Fibroblast of lung (primary cell): ENCODE results near the gene SAFB2. TPM values are rescaled to one million over a fixed set of nuclear protein-coding genes. Genes with fewer than 3 reads are reported as not detected.

Source experiments
- DNase-seq, 2 donors: peaks; one replicate each; pipeline versions ENCODE4 v3.0.0 to v3.0.0-alpha.2; 2010; ENCODE audit warnings: low read depth in 2 of 2
- H2AFZ ChIP-seq: 2 replicates; pipeline ENCODE4 v1.5.1; 2012; ENCODE audit warnings: low read length, control low read depth, inconsistent platforms
- H3K27ac ChIP-seq: 2 replicates; pipeline ENCODE4 v1.5.1; 2011; ENCODE audit warnings: low read length, control low read depth; ENCODE audit not compliant: insufficient read depth
- H3K27me3 ChIP-seq: 2 replicates; pipeline ENCODE4 v1.5.1; 2011; ENCODE audit warnings: mild to moderate bottlenecking, low read length; ENCODE audit not compliant: control insufficient read depth, insufficient read depth
- H3K36me3 ChIP-seq: 2 replicates; pipeline ENCODE4 v1.5.1; 2011; ENCODE audit warnings: low read length; ENCODE audit not compliant: control insufficient read depth, insufficient read depth
- H3K4me1 ChIP-seq: 2 replicates; pipeline ENCODE4 v1.5.1; 2011; ENCODE audit warnings: low read length; ENCODE audit not compliant: control insufficient read depth, insufficient read depth; ENCODE audit errors: extremely low read depth
- H3K4me2 ChIP-seq: 2 replicates; pipeline ENCODE4 v1.5.1; 2011; ENCODE audit warnings: low read length, control low read depth; ENCODE audit not compliant: insufficient read depth; ENCODE audit errors: extremely low read depth
- H3K4me3 ChIP-seq, 4 experiments: fragments of 200-600 bp in 1 of 4; sonication (generic) in 1 of 4; replicated peaks in 1 of 4; 2 replicates each; pipeline ENCODE4 v1.5.1; 2011 to 2016; ENCODE audit warnings: low read length in 4 of 4, low read depth in 3 of 4, mild to moderate bottlenecking in 3 of 4, control low read depth in 2 of 4, inconsistent platforms in 1 of 4, mixed read lengths in 1 of 4; ENCODE audit not compliant: insufficient read depth in 1 of 4; ENCODE audit errors: control extremely low read depth in 1 of 4
- H3K79me2 ChIP-seq: 2 replicates; pipeline ENCODE4 v1.5.1; 2012; ENCODE audit warnings: mild to moderate bottlenecking, low read length, inconsistent platforms; ENCODE audit not compliant: control insufficient read depth, insufficient read depth
- H3K9ac ChIP-seq: 2 replicates; pipeline ENCODE4 v1.5.1; 2011; ENCODE audit warnings: mild to moderate bottlenecking, low read length, control low read depth; ENCODE audit not compliant: insufficient read depth
- H3K9me3 ChIP-seq: 2 replicates; pipeline ENCODE4 v1.5.1; 2012; ENCODE audit warnings: low read depth, low read length; ENCODE audit not compliant: control insufficient read depth, insufficient read depth
- H4K20me1 ChIP-seq: 2 replicates; pipeline ENCODE4 v1.5.1; 2011; ENCODE audit warnings: low read length; ENCODE audit not compliant: control insufficient read depth, insufficient read depth; ENCODE audit errors: extremely low read depth
- EZH2 ChIP-seq: IDR thresholded peaks from 2 replicates; pipeline ENCODE4 v1.5.1; 2012; ENCODE audit warnings: low read length, control low read depth, mild to moderate bottlenecking; ENCODE audit errors: missing control alignments
- polyA plus RNA-seq, 2 donors: library from polyadenylated mRNA; depleted of rRNA in 1 of 2; stranded (reverse) in 1 of 2; unstranded in 1 of 2; fragments of >200 nt; gene quantifications; 2 replicates each; pipeline ENCODE4 v1.2.1, GENCODE V29; 2011 to 2012; ENCODE audit warnings: missing spikeins in 1 of 2
- total RNA-seq: library from RNA; depleted of rRNA; stranded (reverse); fragments of >200 nt; gene quantifications from 2 replicates; pipeline ENCODE4 v1.2.1, GENCODE V29; 2014
- TF ChIP-seq, protein P1 (sequence below), 2 donors: IDR thresholded peaks in 1 of 2; conservative IDR thresholded peaks in 1 of 2; 1 replicate in 1 of 2; 2 replicates in 1 of 2; pipeline ENCODE4 v1.5.1; 2011 to 2012; ENCODE audit warnings: low read length in 2 of 2, control low read depth in 1 of 2, inconsistent platforms in 1 of 2, low read depth in 1 of 2, mild to moderate bottlenecking in 1 of 2

Gene SAFB2
- total and polyA plus RNA-seq, 2 donors (not counting 1 experiment from before 2014, with no cell fraction given) = 16.9 to 35.8 TPM

DNA sequence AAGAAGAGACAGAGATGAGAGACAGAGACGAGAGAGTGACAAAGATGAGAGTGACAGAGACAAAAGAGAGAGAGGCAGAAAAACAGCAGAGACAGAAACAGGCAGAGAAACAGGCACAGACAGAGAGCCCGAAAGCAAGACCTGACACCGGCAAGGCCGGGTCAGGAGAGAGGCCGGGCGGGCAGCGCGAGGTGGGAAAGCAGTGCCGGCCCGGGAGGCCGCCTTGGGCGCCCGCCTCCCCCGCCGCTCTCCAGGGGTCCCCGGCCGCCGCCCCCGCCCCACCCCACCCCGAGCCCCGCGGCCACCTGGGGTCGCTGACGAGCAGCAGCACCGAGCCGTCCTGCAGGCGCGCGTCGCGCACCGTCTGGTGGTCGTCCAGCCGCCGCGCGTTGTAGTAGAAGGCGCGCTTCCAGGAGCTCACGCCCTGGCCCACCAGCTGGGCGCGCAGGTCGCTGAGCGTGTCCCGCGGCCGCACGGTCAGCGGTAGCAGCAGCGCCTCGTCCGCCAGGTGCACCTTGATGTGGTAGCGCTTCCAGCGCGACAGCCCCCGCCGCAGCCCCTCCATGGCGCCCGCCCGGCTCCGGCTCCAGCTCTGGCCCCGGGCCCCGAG is 55.1 kb downstream of the SAFB2 start, which contains the start of gene TINCR:
TSS of gene TINCR (minus strand) at position 594 of the 610 bp plus-strand sequence.
- Histone ChIP-seq H3K4me2 (no peak within 1 kb of the TSS), H3K9me3 (no peaks in the 10 kb centered on the region), H3K4me1 (no peaks in the 10 kb centered on the region), H4K20me1 (no peaks in the 10 kb centered on the region), H3K36me3 (no peaks in the 10 kb centered on the region), H3K9ac (no peak within 1 kb of the TSS), H2AFZ (no peak within 1 kb of the TSS), H3K4me3 (no peak within 1 kb of the TSS), H3K27ac (no peak within 1 kb of the TSS), H3K27me3 (peaks cover 23% of the 10 kb centered on the region), H3K79me2 (no peaks in the 10 kb centered on the region)
- no peak for DNase-seq
- TF ChIP-seq, protein P1, sequence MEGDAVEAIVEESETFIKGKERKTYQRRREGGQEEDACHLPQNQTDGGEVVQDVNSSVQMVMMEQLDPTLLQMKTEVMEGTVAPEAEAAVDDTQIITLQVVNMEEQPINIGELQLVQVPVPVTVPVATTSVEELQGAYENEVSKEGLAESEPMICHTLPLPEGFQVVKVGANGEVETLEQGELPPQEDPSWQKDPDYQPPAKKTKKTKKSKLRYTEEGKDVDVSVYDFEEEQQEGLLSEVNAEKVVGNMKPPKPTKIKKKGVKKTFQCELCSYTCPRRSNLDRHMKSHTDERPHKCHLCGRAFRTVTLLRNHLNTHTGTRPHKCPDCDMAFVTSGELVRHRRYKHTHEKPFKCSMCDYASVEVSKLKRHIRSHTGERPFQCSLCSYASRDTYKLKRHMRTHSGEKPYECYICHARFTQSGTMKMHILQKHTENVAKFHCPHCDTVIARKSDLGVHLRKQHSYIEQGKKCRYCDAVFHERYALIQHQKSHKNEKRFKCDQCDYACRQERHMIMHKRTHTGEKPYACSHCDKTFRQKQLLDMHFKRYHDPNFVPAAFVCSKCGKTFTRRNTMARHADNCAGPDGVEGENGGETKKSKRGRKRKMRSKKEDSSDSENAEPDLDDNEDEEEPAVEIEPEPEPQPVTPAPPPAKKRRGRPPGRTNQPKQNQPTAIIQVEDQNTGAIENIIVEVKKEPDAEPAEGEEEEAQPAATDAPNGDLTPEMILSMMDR (conservative IDR thresholded peaks at IDR 0.05 in 1 of 2, IDR thresholded peaks at IDR 0.05 in 1 of 2; ENCODE audit: low read depth in 1 of 2, low read length in 2 of 2) = no peak
- TF ChIP-seq EZH2 = peak; percentile 72

DNA sequence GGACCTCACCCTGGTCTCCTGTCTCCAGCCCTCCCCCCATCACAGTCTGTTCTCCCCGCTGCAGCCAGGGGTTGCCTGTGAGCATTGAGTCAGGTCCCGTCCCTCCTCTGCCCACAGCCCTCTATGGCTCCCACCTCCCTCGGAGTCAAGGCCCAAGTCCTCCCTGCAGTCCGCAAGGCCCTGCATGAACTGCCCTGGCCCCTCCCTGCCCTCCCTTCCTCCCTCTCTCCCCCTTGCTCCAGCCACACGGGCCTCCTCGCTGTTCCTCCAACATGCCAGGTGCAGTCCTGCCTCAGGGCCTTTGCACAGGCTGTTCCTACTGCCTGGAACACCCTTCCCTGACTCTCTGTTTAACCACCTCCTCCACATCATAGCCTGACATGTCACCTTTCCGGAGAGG is 57.6 kb downstream of the SAFB2 start:
- Histone ChIP-seq H3K4me2 (no peak overlapping the region), H3K36me3 (no peaks in the 10 kb centered on the region), H4K20me1 (no peaks in the 10 kb centered on the region), H2AFZ (no peak overlapping the region), H3K27ac (no peak overlapping the region), H3K9ac (no peak overlapping the region), H3K9me3 (no peaks in the 10 kb centered on the region), H3K4me1 (no peaks in the 10 kb centered on the region), H3K4me3 (no peak overlapping the region), H3K79me2 (no peaks in the 10 kb centered on the region), H3K27me3 (peaks cover 23% of the 10 kb centered on the region)
- TF ChIP-seq, protein P1 (conservative IDR thresholded peaks at IDR 0.05 in 1 of 2, IDR thresholded peaks at IDR 0.05 in 1 of 2; ENCODE audit: low read depth in 1 of 2, low read length in 2 of 2) = no peak
- TF ChIP-seq EZH2 = no peak
- DNase-seq = no peak

DNA sequence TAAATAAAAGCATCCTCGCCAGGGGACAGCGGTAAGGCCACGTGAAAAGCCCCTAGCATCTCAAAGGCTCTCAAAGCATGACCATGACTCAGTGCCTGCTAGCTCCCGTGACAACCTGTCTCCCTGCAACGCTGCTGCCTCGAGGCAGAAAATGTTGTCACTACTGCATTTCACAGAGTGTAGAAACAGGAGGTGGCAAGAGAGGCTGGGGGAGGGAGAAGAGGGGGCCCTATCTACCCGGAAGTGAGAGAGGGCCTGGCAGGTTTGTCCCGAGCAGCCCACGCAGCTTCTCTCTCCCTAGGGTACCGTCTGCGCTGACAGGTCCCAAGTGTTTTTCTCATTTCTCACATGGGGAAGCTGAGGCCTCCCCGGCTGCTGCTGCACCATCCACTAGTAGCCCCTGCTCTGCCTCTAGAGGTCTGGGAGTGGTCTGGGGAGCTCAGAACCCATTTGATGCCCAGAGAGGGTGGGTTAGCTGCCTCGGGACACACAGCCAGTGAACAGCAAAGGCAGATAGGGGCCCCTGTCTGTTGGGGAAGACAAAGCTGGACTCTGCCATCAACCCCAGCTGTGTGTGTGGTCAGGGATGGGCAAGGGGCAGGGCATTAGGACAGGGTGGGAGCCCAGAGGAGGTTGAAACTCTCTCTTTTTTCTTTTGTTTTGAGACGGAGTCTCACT is 58.5 kb downstream of the SAFB2 start:
- H3K27ac ChIP-seq = no peak overlapping the region
- H3K4me1 ChIP-seq = no peaks in the 10 kb centered on the region
- H3K27me3 ChIP-seq = peaks cover 23% of the 10 kb centered on the region
- no peak overlapping the region for H3K4me3 ChIP-seq
- no peaks in the 10 kb centered on the region for H3K36me3 ChIP-seq
- H3K79me2 ChIP-seq = no peaks in the 10 kb centered on the region
- no peaks in the 10 kb centered on the region for H3K9me3 ChIP-seq
- H3K9ac ChIP-seq = no peak overlapping the region
- DNase-seq = no peak
- no peak for TF ChIP-seq EZH2
- TF ChIP-seq, protein P1 (conservative IDR thresholded peaks at IDR 0.05 in 1 of 2, IDR thresholded peaks at IDR 0.05 in 1 of 2; ENCODE audit: low read depth in 1 of 2, low read length in 2 of 2) = no peak
- H4K20me1 ChIP-seq = no peaks in the 10 kb centered on the region
- H3K4me2 ChIP-seq = no peak overlapping the region
- no peak overlapping the region for H2AFZ ChIP-seq
